NCI-H2227 treated with DMSO at 0.1 percent for 48 hours (cell line): ENCODE results near the gene RNU1-2.
A peak's percentile ranks its signal among the peaks of the same experiment; 100 is the strongest.
"Not testable (repeated sequence)": the region's sequence is repeated elsewhere in the genome, so short reads cannot be mapped to it uniquely, and the experiment has no call there.

Experiments used
- DNase-seq: peaks from one replicate; lab custom pipeline; 2025; lab: John Stamatoyannopoulos, UW

Gene RNU1-2

GRCh38 chr1:16895598-16896315 lies at the start of gene RNU1-2:
RNU1-2 (plus strand) TSS chr1:16895980.
- peak; percentile 94 for DNase-seq

GRCh38 chr1:16856201-16856600 lies 39.6 kb upstream of the RNU1-2 start:
- not testable (repeated sequence) for DNase-seq

- not testable (repeated sequence) for DNase-seq
Observed at GRCh38 chr1:16859167-16860041, 36.4 kb upstream of the RNU1-2 start.

- DNase-seq: not testable (repeated sequence)
Observed at GRCh38 chr1:16860048-16860447, 35.7 kb upstream of the RNU1-2 start.

GRCh38 chr1:16861832-16862245 lies 33.9 kb upstream of the RNU1-2 start:
- DNase-seq: not testable (repeated sequence)

- DNase-seq: not testable (repeated sequence)
Observed at GRCh38 chr1:16862415-16862814, 33.4 kb upstream of the RNU1-2 start.

- not testable (repeated sequence) for DNase-seq
Observed at GRCh38 chr1:16863024-16863423, 32.8 kb upstream of the RNU1-2 start.

- DNase-seq: not testable (repeated sequence)
Observed at GRCh38 chr1:16866926-16867707, 28.7 kb upstream of the RNU1-2 start.

- DNase-seq: not testable (repeated sequence)
Observed at GRCh38 chr1:16868787-16869186, 27.0 kb upstream of the RNU1-2 start.

GRCh38 chr1:16869996-16870395 lies 25.8 kb upstream of the RNU1-2 start:
- not testable (repeated sequence) for DNase-seq

- not testable (repeated sequence) for DNase-seq
Observed at GRCh38 chr1:16871171-16871570, 24.6 kb upstream of the RNU1-2 start.

- DNase-seq: not testable (repeated sequence)
Observed at GRCh38 chr1:16872152-16873075, 23.4 kb upstream of the RNU1-2 start.

- not testable (repeated sequence) for DNase-seq
Observed at GRCh38 chr1:16873076-16873879, 22.5 kb upstream of the RNU1-2 start.

GRCh38 chr1:16874968-16875765 lies 20.6 kb upstream of the RNU1-2 start:
- DNase-seq: not testable (repeated sequence)

GRCh38 chr1:16881742-16882141 lies 14.0 kb upstream of the RNU1-2 start:
- not testable (repeated sequence) for DNase-seq

GRCh38 chr1:16882986-16883385 lies 12.8 kb upstream of the RNU1-2 start:
- DNase-seq: no peak

GRCh38 chr1:16884487-16884886 lies 11.3 kb upstream of the RNU1-2 start:
- not testable (repeated sequence) for DNase-seq

- no peak for DNase-seq
Observed at GRCh38 chr1:16886860-16887605, 8.7 kb upstream of the RNU1-2 start.
